ENCODE measurements around the gene TNFRSF9. TPM values are rescaled to one million over a fixed set of nuclear protein-coding genes. Genes with fewer than 3 reads are reported as not detected.

TNFRSF9 gene
- total and polyA plus RNA-seq, 9 of the 15 experiments (the other 6 are each of a cell fraction or from before 2014, with no cell fraction given): 0.04 to 0.29 (median 0.08) TPM; not detected in 1

DNA sequence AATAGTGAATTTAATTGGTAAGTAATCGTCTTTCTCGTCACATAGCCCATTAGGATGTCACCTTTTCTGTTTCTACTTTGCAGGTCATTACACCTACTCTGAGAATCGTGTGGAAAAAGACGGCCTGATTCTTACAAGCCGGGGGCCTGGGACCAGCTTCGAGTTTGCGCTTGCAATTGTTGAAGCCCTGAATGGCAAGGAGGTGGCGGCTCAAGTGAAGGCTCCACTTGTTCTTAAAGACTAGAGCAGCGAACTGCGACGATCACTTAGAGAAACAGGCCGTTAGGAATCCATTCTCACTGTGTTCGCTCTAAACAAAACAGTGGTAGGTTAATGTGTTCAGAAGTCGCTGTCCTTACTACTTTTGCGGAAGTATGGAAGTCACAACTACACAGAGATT, 44.2 kb upstream of the TNFRSF9 start:
- H3K9me1 ChIP-seq (ENCODE audit: control insufficient read depth, insufficient read depth, low read length): peaks cover 3% of the 10 kb centered on the region
- 94% methylated on average over 15 of the region's 15 CpGs for WGBS (ENCODE audit: insufficient coverage, low coverage, missing lambda C conversion rate)
- intact Hi-C loops (cut with micrococcal nuclease) (no loop called here), in situ Hi-C loops (cut with MboI) (no loop called here)
- ChIA-PET CTCF (ENCODE audit: low intra/inter-chr PET ratio) (no interaction called here), POLR2A (interaction anchor here (0.6 to 1.9 kb wide), 3 partner anchors 9 to 56 kb away, joined by 3 to 8 read pairs (median 5); partner anchors contain the start of gene PARK7)
- peaks cover 67% of the 10 kb centered on the region for H3K36me3 ChIP-seq (ENCODE audit: control insufficient read depth, insufficient read depth, low read length)
- no peaks in the 10 kb centered on the region; a peak in 3 of 5 replicates for H3K4me1 ChIP-seq (replicated peaks in 1 of 2; ENCODE audit: control insufficient read depth in 2 of 2, insufficient read depth in 2 of 2, low read length in 2 of 2)
- no peak for TF ChIP-seq RBBP5 (IDR thresholded peaks at IDR 0.05; ENCODE audit: borderline replicate concordance, insufficient read depth, low read length, poor library complexity, severe bottlenecking)
- TF ChIP-seq, protein P1, sequence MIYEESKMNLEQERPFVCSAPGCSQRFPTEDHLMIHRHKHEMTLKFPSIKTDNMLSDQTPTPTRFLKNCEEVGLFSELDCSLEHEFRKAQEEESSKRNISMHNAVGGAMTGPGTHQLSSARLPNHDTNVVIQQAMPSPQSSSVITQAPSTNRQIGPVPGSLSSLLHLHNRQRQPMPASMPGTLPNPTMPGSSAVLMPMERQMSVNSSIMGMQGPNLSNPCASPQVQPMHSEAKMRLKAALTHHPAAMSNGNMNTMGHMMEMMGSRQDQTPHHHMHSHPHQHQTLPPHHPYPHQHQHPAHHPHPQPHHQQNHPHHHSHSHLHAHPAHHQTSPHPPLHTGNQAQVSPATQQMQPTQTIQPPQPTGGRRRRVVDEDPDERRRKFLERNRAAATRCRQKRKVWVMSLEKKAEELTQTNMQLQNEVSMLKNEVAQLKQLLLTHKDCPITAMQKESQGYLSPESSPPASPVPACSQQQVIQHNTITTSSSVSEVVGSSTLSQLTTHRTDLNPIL (CRISPR knock-in tag; IDR thresholded peaks at IDR 0.05): no peak
- no peak for TF ChIP-seq E2F4 (CRISPR knock-in tag; IDR thresholded peaks at IDR 0.05; ENCODE audit: low read depth)
- TF ChIP-seq SREBF1 (IDR thresholded peaks at IDR 0.05; ENCODE audit: borderline replicate concordance, low read depth, low read length): no peak
- TF ChIP-seq TAF1 (IDR thresholded peaks at IDR 0.05; ENCODE audit: control insufficient read depth, extremely low read depth, insufficient read depth, low read length, severe bottlenecking): no peak
- TF ChIP-seq TAF9B (IDR thresholded peaks at IDR 0.05; ENCODE audit: partially characterized antibody): no peak
- TF ChIP-seq, protein P2, sequence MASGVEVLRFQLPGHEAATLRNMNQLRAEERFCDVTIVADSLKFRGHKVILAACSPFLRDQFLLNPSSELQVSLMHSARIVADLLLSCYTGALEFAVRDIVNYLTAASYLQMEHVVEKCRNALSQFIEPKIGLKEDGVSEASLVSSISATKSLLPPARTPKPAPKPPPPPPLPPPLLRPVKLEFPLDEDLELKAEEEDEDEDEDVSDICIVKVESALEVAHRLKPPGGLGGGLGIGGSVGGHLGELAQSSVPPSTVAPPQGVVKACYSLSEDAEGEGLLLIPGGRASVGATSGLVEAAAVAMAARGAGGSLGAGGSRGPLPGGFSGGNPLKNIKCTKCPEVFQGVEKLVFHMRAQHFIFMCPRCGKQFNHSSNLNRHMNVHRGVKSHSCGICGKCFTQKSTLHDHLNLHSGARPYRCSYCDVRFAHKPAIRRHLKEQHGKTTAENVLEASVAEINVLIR (CRISPR knock-in tag; IDR thresholded peaks at IDR 0.05): no peak
- no peak for TF ChIP-seq TSC22D4 (tag; IDR thresholded peaks at IDR 0.05)
- TF ChIP-seq ESRRB (CRISPR knock-in tag; IDR thresholded peaks at IDR 0.05; ENCODE audit: borderline replicate concordance): no peak
- TF ChIP-seq PRMT5 (CRISPR knock-in tag; IDR thresholded peaks at IDR 0.05): no peak
- no peak for TF ChIP-seq TEAD1 (CRISPR knock-in tag; IDR thresholded peaks at IDR 0.05)
- no peak for TF ChIP-seq ETV6 (IDR thresholded peaks at IDR 0.05; ENCODE audit: borderline replicate concordance in 1 of 2, low read depth in 2 of 2, low read length in 1 of 2)
- no peak for TF ChIP-seq ETV6 (CRISPR knock-in tag; IDR thresholded peaks at IDR 0.05; ENCODE audit: borderline replicate concordance)
- TF ChIP-seq NR2F6 (CRISPR knock-in tag; IDR thresholded peaks at IDR 0.05): no peak
- TF ChIP-seq HMGN3 (IDR thresholded peaks at IDR 0.05; ENCODE audit: borderline replicate concordance, extremely low read depth, insufficient read length, low read depth, low read length): no peak
- no peak for TF ChIP-seq ZNF586 (CRISPR knock-in tag; conservative IDR thresholded peaks at IDR 0.05)
- H3K79me2 ChIP-seq (ENCODE audit: control insufficient read depth, insufficient read depth, low read length): 0 out of 3 replicates have a peak, but pooled peaks cover 13% of the 10 kb centered on the region
- peaks cover 12% of the 10 kb centered on the region for H4K20me1 ChIP-seq (replicated peaks; ENCODE audit: control insufficient read depth, insufficient read depth, low read length)
- H3K27me3 ChIP-seq (ENCODE audit: control insufficient read depth in 2 of 2, insufficient read depth in 2 of 2, low read length in 2 of 2): no peaks in the 10 kb centered on the region
- no peak overlapping the region for H3K4me3 ChIP-seq
- no peak overlapping the region for H3K4me2 ChIP-seq (ENCODE audit: insufficient read depth, low read length)
- BruUV-seq (replicated peaks): TSS peak; percentile 24
- DNase-seq (ENCODE audit: extremely low read depth in 1 of 4, low spot score in 3 of 4) (no peak), ATAC-seq (no peak), FAIRE-seq (no peak)
- H3K9ac ChIP-seq (ENCODE audit: insufficient read depth in 1 of 2, low read depth in 2 of 2, low read length in 2 of 2): no peak overlapping the region
- no peak overlapping the region for H3K27ac ChIP-seq (ENCODE audit: extremely low read depth, low read depth, low read length)
- H2AFZ ChIP-seq (ENCODE audit: low read depth, low read length): no peak overlapping the region
- no peaks in the 10 kb centered on the region for H3K9me3 ChIP-seq (replicated peaks; ENCODE audit: control insufficient read depth, insufficient read depth, low read depth, low read length)

Data from K562 (cell line).